ENCODE measurements around the gene SMIM41. TPM values are rescaled to one million over a fixed set of nuclear protein-coding genes. Genes with fewer than 3 reads are reported as not detected.

The SMIM41 gene
- total RNA-seq, 4 donors from 2014 or later: 4.0 to 12.8 (median 4.6) TPM

DNA sequence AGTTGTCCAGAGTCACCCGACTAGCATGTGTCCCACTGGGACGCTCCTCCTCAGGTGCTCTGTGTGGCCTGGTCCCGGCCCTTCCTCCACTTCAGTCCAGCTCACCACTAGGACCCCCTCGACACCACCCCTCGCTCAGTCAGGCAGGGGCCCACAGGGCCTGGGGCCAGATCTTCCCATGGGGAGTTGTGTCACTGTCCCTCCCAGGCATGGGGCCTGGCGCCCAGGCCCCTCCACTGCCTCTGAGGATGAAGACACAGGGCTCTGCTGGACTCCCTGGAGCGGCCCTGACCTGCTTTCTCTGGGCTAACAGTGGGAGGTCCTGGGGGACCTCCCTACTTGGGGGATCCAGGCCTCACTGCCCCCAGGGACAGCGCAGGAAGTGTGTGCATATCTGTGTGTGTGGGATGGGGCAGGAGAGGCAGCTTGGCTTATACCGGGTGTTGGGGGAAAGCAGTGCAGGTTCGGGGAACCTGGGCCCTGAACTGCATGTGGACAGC is 68.5 kb downstream of the SMIM41 start:
- ATAC-seq: no peak
- peak overlapping the region; percentile 64 to 91 (median 86) for H3K27ac ChIP-seq
- H3K36me3 ChIP-seq: no peaks in the 10 kb centered on the region
- peaks cover 6 to 67% (median 40%) of the 10 kb centered on the region in 3 donors for H3K4me1 ChIP-seq
- peaks cover 5% of the 10 kb centered on the region for H3K27me3 ChIP-seq
- H3K4me3 ChIP-seq: no peak overlapping the region
- no peaks in the 10 kb centered on the region for H3K9me3 ChIP-seq
- 60% methylated on average over 1 of the region's 10 CpGs; no CpG with 5 or more reads in 1 of the 2 donors for WGBS, 2 donors (ENCODE audit: low coverage in 1 of 2)
- TF ChIP-seq POLR2A (IDR thresholded peaks at IDR 0.05): no peak
- TF ChIP-seq EP300 (IDR thresholded peaks at IDR 0.05): no peak
- TF ChIP-seq, protein P1, sequence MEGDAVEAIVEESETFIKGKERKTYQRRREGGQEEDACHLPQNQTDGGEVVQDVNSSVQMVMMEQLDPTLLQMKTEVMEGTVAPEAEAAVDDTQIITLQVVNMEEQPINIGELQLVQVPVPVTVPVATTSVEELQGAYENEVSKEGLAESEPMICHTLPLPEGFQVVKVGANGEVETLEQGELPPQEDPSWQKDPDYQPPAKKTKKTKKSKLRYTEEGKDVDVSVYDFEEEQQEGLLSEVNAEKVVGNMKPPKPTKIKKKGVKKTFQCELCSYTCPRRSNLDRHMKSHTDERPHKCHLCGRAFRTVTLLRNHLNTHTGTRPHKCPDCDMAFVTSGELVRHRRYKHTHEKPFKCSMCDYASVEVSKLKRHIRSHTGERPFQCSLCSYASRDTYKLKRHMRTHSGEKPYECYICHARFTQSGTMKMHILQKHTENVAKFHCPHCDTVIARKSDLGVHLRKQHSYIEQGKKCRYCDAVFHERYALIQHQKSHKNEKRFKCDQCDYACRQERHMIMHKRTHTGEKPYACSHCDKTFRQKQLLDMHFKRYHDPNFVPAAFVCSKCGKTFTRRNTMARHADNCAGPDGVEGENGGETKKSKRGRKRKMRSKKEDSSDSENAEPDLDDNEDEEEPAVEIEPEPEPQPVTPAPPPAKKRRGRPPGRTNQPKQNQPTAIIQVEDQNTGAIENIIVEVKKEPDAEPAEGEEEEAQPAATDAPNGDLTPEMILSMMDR (IDR thresholded peaks at IDR 0.05): no peak
- no peak for TF ChIP-seq POLR2AphosphoS5 (IDR thresholded peaks at IDR 0.05)

DNA sequence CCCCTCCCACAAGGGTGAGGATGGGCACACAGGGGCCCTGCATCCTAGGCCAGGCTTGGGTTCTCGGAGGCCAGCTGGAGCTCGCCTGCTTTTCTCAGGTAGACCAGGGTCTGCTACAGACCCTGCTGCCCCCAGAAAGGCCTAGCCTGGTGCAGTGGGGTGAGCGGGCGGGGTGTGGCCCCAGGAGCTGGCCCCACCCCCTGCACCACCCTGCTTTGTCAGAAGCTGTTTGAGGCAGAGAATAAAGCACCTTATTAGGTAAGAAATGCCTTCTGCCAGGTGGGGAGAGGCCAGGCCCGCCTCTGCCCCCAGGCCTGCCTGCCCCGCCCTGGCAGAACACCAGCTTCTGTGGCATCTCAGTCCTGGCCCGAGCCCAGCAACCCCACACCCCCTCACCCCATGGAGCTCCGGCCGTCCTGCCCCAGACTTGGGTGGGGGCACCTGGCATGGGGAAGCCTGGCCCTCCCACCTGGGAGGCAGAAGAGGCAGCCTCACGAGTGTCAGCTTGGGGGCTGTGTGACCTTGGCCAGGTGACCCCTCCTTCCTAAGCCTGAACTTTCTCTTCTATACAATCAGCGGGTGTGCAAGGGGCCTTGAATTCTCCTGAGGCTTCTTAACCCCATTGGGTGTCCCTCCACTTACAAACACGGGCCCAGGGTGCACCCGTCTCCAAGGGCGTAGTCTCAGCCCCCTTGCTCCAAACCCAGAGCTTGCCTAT is 69.1 kb downstream of the SMIM41 start:
- peaks cover 6 to 68% (median 40%) of the 10 kb centered on the region in 3 donors for H3K4me1 ChIP-seq
- peaks cover 5% of the 10 kb centered on the region for H3K27me3 ChIP-seq
- no peak overlapping the region for H3K4me3 ChIP-seq
- no peaks in the 10 kb centered on the region for H3K36me3 ChIP-seq
- H3K9me3 ChIP-seq: no peaks in the 10 kb centered on the region
- TF ChIP-seq, protein P1 (IDR thresholded peaks at IDR 0.05): no peak
- TF ChIP-seq EP300 (IDR thresholded peaks at IDR 0.05) (no peak), POLR2A (IDR thresholded peaks at IDR 0.05) (no peak), POLR2AphosphoS5 (IDR thresholded peaks at IDR 0.05) (no peak)
- no peak for ATAC-seq
- WGBS, 2 donors (ENCODE audit: low coverage in 1 of 2): 95% methylated on average over 4 of the region's 14 CpGs; no CpG with 5 or more reads in 1 of the 2 donors
- peak overlapping the region; percentile 64 to 91 (median 86) for H3K27ac ChIP-seq

DNA sequence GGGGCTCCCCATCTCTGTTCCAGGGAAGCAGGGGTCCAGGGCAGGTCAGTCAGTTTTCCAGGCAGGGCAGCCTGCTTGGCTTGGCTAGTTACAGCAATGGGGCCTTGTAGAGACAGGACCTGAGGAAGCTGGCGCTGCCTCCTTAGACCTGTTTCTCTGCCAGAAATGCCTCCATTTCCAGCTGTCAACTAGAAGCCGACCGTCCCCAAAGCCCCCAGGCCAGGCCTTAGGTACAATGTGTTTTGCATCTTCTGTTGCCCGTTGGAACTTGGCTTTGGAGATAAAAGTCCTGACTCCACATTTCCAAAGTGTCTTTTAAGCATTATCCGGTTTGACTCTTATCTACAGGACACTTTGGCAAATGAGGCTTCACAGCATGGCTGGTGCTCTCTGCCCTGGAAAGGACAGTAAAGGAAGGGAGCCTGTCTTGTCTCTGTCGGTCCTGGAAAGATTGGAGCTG is 69.7 kb downstream of the SMIM41 start:
- Histone ChIP-seq H3K9me3 (no peaks in the 10 kb centered on the region), H3K27me3 (peaks cover 5% of the 10 kb centered on the region), H3K4me3 (no peak overlapping the region), H3K36me3 (no peaks in the 10 kb centered on the region), H3K4me1 (peaks cover 6 to 68% (median 40%) of the 10 kb centered on the region in 3 donors), H3K27ac (peak overlapping the region in 3 of 4 donors; percentile 85 to 91 (median 87))
- no peak for ATAC-seq
- 43 to 50% methylated on average over 1 to 5 of the region's 6 CpGs for WGBS, 2 donors (ENCODE audit: low coverage in 1 of 2)
- TF ChIP-seq, protein P1 (IDR thresholded peaks at IDR 0.05): no peak
- TF ChIP-seq POLR2AphosphoS5 (IDR thresholded peaks at IDR 0.05): no peak
- no peak for TF ChIP-seq POLR2A (IDR thresholded peaks at IDR 0.05)
- no peak for TF ChIP-seq EP300 (IDR thresholded peaks at IDR 0.05)

DNA sequence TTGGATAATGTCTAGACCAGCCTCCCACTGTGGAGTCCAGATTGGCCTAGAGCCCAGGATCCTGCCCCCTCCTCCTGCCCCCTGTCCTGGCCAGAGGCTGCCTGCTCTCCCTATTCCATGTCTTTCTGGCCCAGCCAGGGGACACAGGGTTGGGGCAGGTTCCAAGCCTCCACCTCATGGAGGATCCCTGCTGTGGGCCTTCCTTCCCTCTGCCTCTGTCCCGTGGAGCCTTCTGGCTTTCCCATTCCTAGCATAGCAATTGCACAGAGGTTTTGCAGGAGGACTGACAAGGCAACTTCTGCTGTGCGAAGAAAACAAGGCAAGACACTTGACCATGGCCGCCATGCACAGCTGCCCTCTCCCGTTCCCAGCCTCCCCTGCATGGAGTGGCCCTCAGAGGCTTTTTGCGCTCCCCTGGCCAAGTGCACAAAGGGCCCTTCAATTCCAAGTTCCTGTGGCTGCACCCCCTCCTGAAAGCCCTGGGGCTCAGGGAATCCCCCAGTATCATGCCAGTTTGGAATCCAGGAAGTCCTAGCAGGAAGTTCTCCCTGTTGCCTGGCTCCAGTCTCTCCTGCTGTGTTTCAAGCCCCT is 70.2 kb downstream of the SMIM41 start:
- Histone ChIP-seq H3K9me3 (no peaks in the 10 kb centered on the region), H3K27ac (peak overlapping the region in 3 of 4 donors; percentile 85 to 91 (median 87)), H3K4me3 (no peak overlapping the region), H3K36me3 (no peaks in the 10 kb centered on the region), H3K27me3 (peaks cover 5% of the 10 kb centered on the region), H3K4me1 (peaks cover 6 to 68% (median 40%) of the 10 kb centered on the region in 3 donors)
- TF ChIP-seq EP300 (IDR thresholded peaks at IDR 0.05): no peak
- TF ChIP-seq POLR2AphosphoS5 (IDR thresholded peaks at IDR 0.05): no peak
- TF ChIP-seq, protein P1 (IDR thresholded peaks at IDR 0.05): no peak
- TF ChIP-seq POLR2A (IDR thresholded peaks at IDR 0.05): no peak
- 100% methylated on average over 1 of the region's 5 CpGs; no CpG with 5 or more reads in 1 of the 2 donors for WGBS, 2 donors (ENCODE audit: low coverage in 1 of 2)
- ATAC-seq: no peak

All from gastroesophageal sphincter (tissue), 4 donors.